HEK293 (cell line): ENCODE data around the gene TEC.

Experiments used
- CTCF ChIP-seq: fragments of 450-650 bp; formaldehyde crosslinking; IDR thresholded peaks from 2 replicates; pipeline ENCODE4 v1.5.1; 2016; ENCODE audit warnings: missing biosample characterization, missing genetic modification characterization
- YY1 ChIP-seq: fragments of 450-650 bp; formaldehyde crosslinking; IDR thresholded peaks from 2 replicates; pipeline ENCODE4 v1.5.1; 2018; ENCODE audit warnings: missing biosample characterization, missing genetic modification characterization
- ZNF138 ChIP-seq: fragments of 450-650 bp; formaldehyde crosslinking; IDR thresholded peaks from 2 replicates; pipeline ENCODE4 v1.5.1; 2016; ENCODE audit warnings: missing biosample characterization, missing genetic modification characterization, borderline replicate concordance
- ZNF335 ChIP-seq: fragments of 450-650 bp; formaldehyde crosslinking; conservative IDR thresholded peaks from 2 replicates; pipeline ENCODE4 v1.5.1; 2016; ENCODE audit warnings: missing biosample characterization, missing genetic modification characterization
- ZNF555 ChIP-seq: fragments of 450-650 bp; formaldehyde crosslinking; conservative IDR thresholded peaks from 2 replicates; pipeline ENCODE4 v1.5.1; 2017; ENCODE audit warnings: missing biosample characterization, mild to moderate bottlenecking, missing genetic modification characterization, inconsistent platforms

GRCh38 chr4:48299560-48299959 is 29.9 kb upstream of the TEC start:
- TF ChIP-seq YY1 (tag by site-specific recombination) (no peak), CTCF (tag by site-specific recombination) (no peak), ZNF555 (tag by site-specific recombination) (no peak), ZNF138 (tag by site-specific recombination) (no peak), ZNF335 (tag by site-specific recombination) (no peak)
